Neural cell (in vitro differentiated cells): ENCODE data around the gene VSIG10.

Experiments
- CTCF ChIP-seq: fragments of 450-650 bp; IDR thresholded peaks from 2 replicates; pipeline ENCODE4 v1.5.1; 2014; ENCODE audit warnings: antibody characterized with exemption, mild to moderate bottlenecking, moderate library complexity; ENCODE audit not compliant: poor library complexity, severe bottlenecking
- EP300 ChIP-seq: fragments of 450-650 bp; conservative IDR thresholded peaks from 2 replicates; pipeline ENCODE4 v1.6.1; 2014; ENCODE audit warnings: antibody characterized with exemption, mild to moderate bottlenecking, moderate library complexity; ENCODE audit not compliant: poor library complexity, severe bottlenecking
- EZH2 ChIP-seq: fragments of 200-600, 300-800 bp; shearing (Covaris generic), sonication (generic); IDR thresholded peaks from 2 replicates; pipeline ENCODE4 v1.6.1; 2014; ENCODE audit warnings: antibody characterized with exemption, low read length, borderline replicate concordance, mild to moderate bottlenecking; ENCODE audit not compliant: insufficient read depth, poor library complexity, severe bottlenecking
- POLR2AphosphoS5 ChIP-seq: IDR thresholded peaks from 2 replicates; pipeline ENCODE4 v1.6.1; 2012
- RAD21 ChIP-seq: fragments of 450-650 bp; conservative IDR thresholded peaks from 2 replicates; pipeline ENCODE4 v1.6.1; 2014; ENCODE audit warnings: antibody characterized with exemption, mild to moderate bottlenecking, moderate library complexity

- no peak for TF ChIP-seq CTCF
- TF ChIP-seq EP300, result no peak
- no peak for TF ChIP-seq POLR2AphosphoS5
- no peak for TF ChIP-seq EZH2
- TF ChIP-seq RAD21, result no peak
These were observed 83.8 kb downstream of the VSIG10 start for GRCh38 chr12:118020036-118020435.
